ENCODE measurements around the gene PTPN18. TPM values are rescaled to one million over a fixed set of nuclear protein-coding genes. Genes with fewer than 3 reads are reported as not detected.

The PTPN18 gene
- total RNA-seq, 4 donors from 2014 or later, result 43.1 to 104 (median 57.0) TPM

- ATAC-seq (ENCODE audit: low FRiP score), result no peak
- no peak for TF ChIP-seq CTCF (IDR thresholded peaks at IDR 0.05)
- no peak for DNase-seq (ENCODE audit: low spot score)
Measured at GRCh38 chr2:130375291-130376266, 19.7 kb downstream of the PTPN18 start.

DNA sequence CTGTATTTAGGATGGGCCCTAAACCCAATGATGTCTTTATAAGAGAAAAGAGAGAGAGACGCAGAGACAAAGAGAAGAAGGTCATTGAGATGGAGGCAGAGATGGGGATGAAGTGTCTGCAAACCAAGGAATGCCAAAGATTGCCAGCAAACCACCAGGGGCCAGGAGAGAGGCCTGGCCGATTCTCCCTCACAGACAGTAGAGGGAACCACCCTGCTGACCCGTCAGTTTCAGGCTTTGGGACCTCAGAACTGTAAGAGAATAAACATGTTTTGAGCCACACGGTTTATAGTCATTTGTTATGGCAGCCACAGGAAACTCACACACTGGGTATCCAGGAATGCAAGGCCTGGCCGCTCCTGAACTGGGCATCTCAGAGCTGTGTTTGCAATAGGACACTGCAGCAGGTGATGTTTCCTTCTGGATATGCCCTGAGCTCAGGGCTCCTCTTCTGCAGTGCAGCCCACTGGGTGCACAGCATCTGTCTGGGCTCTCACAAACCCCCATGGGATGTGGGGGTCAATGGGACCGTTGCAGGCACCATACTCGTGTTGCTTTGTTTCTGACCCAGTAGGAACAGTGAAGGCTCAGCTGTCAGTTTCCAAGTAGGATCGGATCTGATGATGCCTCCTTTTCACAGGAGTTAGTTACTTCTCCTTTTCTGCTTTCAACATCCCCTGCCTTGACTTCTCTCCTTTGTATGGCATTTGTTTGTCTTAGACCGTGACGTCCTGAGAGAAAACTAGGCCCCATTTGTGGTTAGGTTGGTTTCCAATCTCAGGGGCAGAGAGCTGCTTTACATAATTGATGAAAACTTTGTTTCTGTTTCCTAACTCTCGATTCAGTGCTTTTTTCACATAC lies 20.8 kb downstream of the PTPN18 start:
- TF ChIP-seq CTCF (IDR thresholded peaks at IDR 0.05), result no peak
- no peak for ATAC-seq (ENCODE audit: low FRiP score)

GRCh38 chr2:130377491-130377890 lies 21.6 kb downstream of the PTPN18 start:
- no peak for TF ChIP-seq CTCF (IDR thresholded peaks at IDR 0.05)
- DNase-seq (ENCODE audit: low spot score), result no peak
- ATAC-seq (ENCODE audit: low FRiP score), result no peak

More for the DNA sequence above, 20.8 kb downstream of the PTPN18 start:
- no peak for DNase-seq (ENCODE audit: low spot score)

GRCh38 chr2:130378206-130378897 lies 22.5 kb downstream of the PTPN18 start:
- ATAC-seq (ENCODE audit: low FRiP score) (no peak), DNase-seq (ENCODE audit: low spot score) (no peak)
- no peak for TF ChIP-seq CTCF (IDR thresholded peaks at IDR 0.05)

- DNase-seq (ENCODE audit: low spot score) (no peak), ATAC-seq (ENCODE audit: low FRiP score) (no peak)
- TF ChIP-seq CTCF (IDR thresholded peaks at IDR 0.05), result no peak
Measured at GRCh38 chr2:130378898-130379214, 23.0 kb downstream of the PTPN18 start.

- no peak for DNase-seq (ENCODE audit: low spot score)
- ATAC-seq (ENCODE audit: low FRiP score), result no peak
- TF ChIP-seq CTCF (IDR thresholded peaks at IDR 0.05), result no peak
Measured at GRCh38 chr2:130380096-130380934, 24.5 kb downstream of the PTPN18 start.

Measured in omental fat pad (tissue), 4 donors.